SU-DHL-6 (cell line): ENCODE results near the gene RABEP1.

Experiments
- H2AFZ ChIP-seq: fragments of 200-600 bp; sonication (generic); 2 replicates; pipeline ENCODE4 v1.6.1; 2014; ENCODE audit warnings: low read depth, mild to moderate bottlenecking, moderate library complexity, mixed read lengths, antibody characterized with exemption, low read length; ENCODE audit not compliant: severe bottlenecking
- H3F3A ChIP-seq: fragments of 200-600 bp; shearing (Covaris generic); 2 replicates; pipeline ENCODE4 v1.6.0; 2016; ENCODE audit warnings: antibody characterized with exemption, mild to moderate bottlenecking; ENCODE audit not compliant: insufficient read depth
- H3K27ac ChIP-seq: fragments of 200-600 bp; sonication (generic); 2 replicates; pipeline ENCODE4 v1.5.1; 2016; ENCODE audit warnings: low read depth, mild to moderate bottlenecking, low read length, moderate library complexity, mixed read lengths
- H3K27me3 ChIP-seq: fragments of 200-600 bp; sonication (generic), shearing (Covaris generic); 2 replicates; pipeline ENCODE4 v1.6.0; 2014; ENCODE audit warnings: mild to moderate bottlenecking, low read length
- H3K36me3 ChIP-seq: fragments of 200-600 bp; sonication (generic); 2 replicates; pipeline ENCODE4 v1.6.1; 2014; ENCODE audit warnings: mild to moderate bottlenecking, low read length, mixed read lengths
- H3K4me2 ChIP-seq: fragments of 300-600, 200-600 bp; shearing (Covaris generic), sonication (generic); 2 replicates; pipeline ENCODE4 v1.6.0; 2014; ENCODE audit warnings: low read length, low read depth, mild to moderate bottlenecking; ENCODE audit not compliant: poor library complexity, severe bottlenecking
- H3K4me3 ChIP-seq: fragments of 200-600 bp; sonication (generic); 2 replicates; pipeline ENCODE4 v1.5.1; 2014; ENCODE audit warnings: antibody characterized with exemption, low read length, mild to moderate bottlenecking, mixed read lengths; ENCODE audit not compliant: insufficient read depth, poor library complexity, severe bottlenecking
- H3K79me2 ChIP-seq: fragments of 200-600 bp; sonication (generic); 2 replicates; pipeline ENCODE4 v1.6.1; 2014; ENCODE audit warnings: mild to moderate bottlenecking, low read length, moderate library complexity; ENCODE audit not compliant: insufficient read depth
- H3K9ac ChIP-seq: fragments of 200-600 bp; sonication (generic); 2 replicates; pipeline ENCODE4 v1.7.0; 2014; ENCODE audit warnings: mild to moderate bottlenecking, low read length
- H3K9me2 ChIP-seq: fragments of 200-600 bp; sonication (generic); replicated peaks from 2 replicates; pipeline ENCODE4 v1.6.1; 2014; ENCODE audit warnings: low read length; ENCODE audit not compliant: insufficient read depth
- H3K9me3 ChIP-seq: fragments of 200-600 bp; sonication (generic); 2 replicates; pipeline ENCODE4 v1.6.1; 2014; ENCODE audit warnings: low read length, mixed read lengths; ENCODE audit not compliant: insufficient read depth
- H4K20me1 ChIP-seq: fragments of 200-600 bp; sonication (generic); 2 replicates; pipeline ENCODE4 v1.6.1; 2014; ENCODE audit warnings: low read depth, mild to moderate bottlenecking, antibody characterized with exemption, low read length, moderate library complexity, mixed read lengths
- CTCF ChIP-seq: fragments of 200-600 bp; sonication (generic); IDR thresholded peaks from one replicate; pipeline ENCODE4 v1.5.1; 2017; ENCODE audit warnings: antibody characterized with exemption, mild to moderate bottlenecking, low read length, moderate library complexity; ENCODE audit not compliant: insufficient read depth, poor library complexity, severe bottlenecking
- EZH2phosphoT487 ChIP-seq: fragments of 200-600 bp; sonication (generic), shearing (Covaris generic); conservative IDR thresholded peaks from 2 replicates; pipeline ENCODE4 v1.6.1; 2018; ENCODE audit warnings: mild to moderate bottlenecking, antibody characterized with exemption, low read length, moderate library complexity, mixed read lengths

RABEP1 gene

GRCh38 chr17:5304636-5305035 lies 22.6 kb downstream of the RABEP1 start:
- Histone ChIP-seq H3K79me2 (peaks cover 92% of the 10 kb centered on the region), H3K4me2 (no peak overlapping the region), H4K20me1 (peaks cover 19% of the 10 kb centered on the region; the same call in 1 of the 2 replicates)

GRCh38 chr17:5309851-5310250 lies 27.8 kb downstream of the RABEP1 start:
- Histone ChIP-seq H3K36me3 (peaks cover 23% of the 10 kb centered on the region), H4K20me1 (peaks cover 6% of the 10 kb centered on the region; the same call in 1 of the 2 replicates), H3K9me2 (no peaks in the 10 kb centered on the region), H3K27me3 (no peaks in the 10 kb centered on the region), H3K27ac (no peak overlapping the region), H3K9me3 (no peaks in the 10 kb centered on the region), H3K4me3 (no peak overlapping the region), H3K79me2 (peaks cover 66% of the 10 kb centered on the region), H3F3A (0 out of 2 replicates have a peak, but pooled peaks cover 2% of the 10 kb centered on the region), H3K9ac (no peak overlapping the region), H2AFZ (no peak overlapping the region), H3K4me2 (no peak overlapping the region)
- TF ChIP-seq EZH2phosphoT487, result no peak
- no peak for TF ChIP-seq CTCF

More at GRCh38 chr17:5304636-5305035, 22.6 kb downstream of the RABEP1 start:
- Histone ChIP-seq H3K27me3 (no peaks in the 10 kb centered on the region), H3K4me3 (no peak overlapping the region), H3F3A (0 out of 2 replicates have a peak, but pooled peaks cover 7% of the 10 kb centered on the region), H2AFZ (no peak overlapping the region), H3K9me2 (no peaks in the 10 kb centered on the region), H3K36me3 (peaks cover 8% of the 10 kb centered on the region), H3K27ac (no peak overlapping the region), H3K9me3 (no peaks in the 10 kb centered on the region), H3K9ac (no peak overlapping the region)
- no peak for TF ChIP-seq CTCF
- TF ChIP-seq EZH2phosphoT487, result no peak

- Histone ChIP-seq H3K9me3 (no peaks in the 10 kb centered on the region), H3K27me3 (no peaks in the 10 kb centered on the region), H3K9me2 (no peaks in the 10 kb centered on the region), H3K27ac (no peak overlapping the region), H4K20me1 (peaks cover 5% of the 10 kb centered on the region; the same call in 1 of the 2 replicates), H3K4me2 (no peak overlapping the region), H2AFZ (no peak overlapping the region), H3K9ac (no peak overlapping the region), H3K79me2 (peaks cover 58% of the 10 kb centered on the region), H3K4me3 (no peak overlapping the region), H3F3A (peaks cover 17% of the 10 kb centered on the region), H3K36me3 (peaks cover under 1% of the 10 kb centered on the region; the same call in 1 of the 2 replicates)
- no peak for TF ChIP-seq CTCF
- TF ChIP-seq EZH2phosphoT487, result no peak
Observed at GRCh38 chr17:5325851-5326250, 43.8 kb downstream of the RABEP1 start.
